GM12892 (cell line): ENCODE measurements around the gene FKBP14.
"Not testable (repeated sequence)": the region's sequence is repeated elsewhere in the genome, so short reads cannot be mapped to it uniquely, and the experiment has no call there.

Experiments used
- DNase-seq: peaks from one replicate; pipeline ENCODE4 v3.0.0; 2011; ENCODE audit not compliant: insufficient read length
- FAIRE-seq: peaks from 2 replicates; lab custom pipeline; 2011; peaks lifted over from hg19 to GRCh38; lab: Jason Lieb, UNC
- POLR2A ChIP-seq: IDR thresholded peaks from 2 replicates; pipeline ENCODE4 v1.6.1; 2011; ENCODE audit warnings: low read depth, low read length, control low read depth
- POLR2AphosphoS5 ChIP-seq: IDR thresholded peaks from 2 replicates; pipeline ENCODE4 v1.6.1; 2011; ENCODE audit warnings: low read depth, low read length, control low read depth
- TAF1 ChIP-seq: IDR thresholded peaks from 2 replicates; pipeline ENCODE4 v1.6.1; 2011; ENCODE audit warnings: low read depth, mild to moderate bottlenecking, control low read depth, low read length, borderline replicate concordance

The FKBP14 gene

GRCh38 chr7:29968683-29969395 is 57.7 kb downstream of the FKBP14 start:
- TF ChIP-seq TAF1 (no peak), POLR2AphosphoS5 (no peak), POLR2A (no peak)
- FAIRE-seq (no peak), DNase-seq (no peak)

- FAIRE-seq: no peak
These were observed 61.5 kb downstream of the FKBP14 start for GRCh38 chr7:29965030-29965429.

GRCh38 chr7:29962035-29962434 is 64.5 kb downstream of the FKBP14 start:
- no peak for TF ChIP-seq POLR2AphosphoS5
- TF ChIP-seq TAF1: no peak
- TF ChIP-seq POLR2A: no peak
- FAIRE-seq (no peak), DNase-seq (no peak)

More at GRCh38 chr7:29965030-29965429, 61.5 kb downstream of the FKBP14 start:
- DNase-seq: no peak
- TF ChIP-seq POLR2AphosphoS5: no peak
- no peak for TF ChIP-seq POLR2A
- no peak for TF ChIP-seq TAF1

GRCh38 chr7:29961611-29962010 is 64.9 kb downstream of the FKBP14 start:
- FAIRE-seq, DNase-seq: not testable (repeated sequence)
